OCI-LY1 (cell line): ENCODE measurements around the gene POLR2L.

Experiments used
- H2AFZ ChIP-seq: fragments of 200-600 bp; sonication (generic), shearing (Covaris generic); 2 replicates; pipeline ENCODE4 v1.6.0; 2014; ENCODE audit warnings: antibody characterized with exemption, mild to moderate bottlenecking, low read length
- H3F3A ChIP-seq: fragments of 200-600 bp; sonication (generic), shearing (Covaris generic); 2 replicates; pipeline ENCODE4 v1.6.0; 2014; ENCODE audit warnings: mild to moderate bottlenecking, antibody characterized with exemption, low read length, moderate library complexity; ENCODE audit not compliant: insufficient read depth
- H3K27ac ChIP-seq: fragments of 200-600 bp; sonication (generic); 2 replicates; pipeline ENCODE4 v1.5.1; 2014; ENCODE audit warnings: low read length, mixed run types, mild to moderate bottlenecking, low read depth; ENCODE audit not compliant: poor library complexity, severe bottlenecking
- H3K27me3 ChIP-seq: fragments of 200-600 bp; sonication (generic); 2 replicates; pipeline ENCODE4 v1.6.0; 2014; ENCODE audit warnings: antibody characterized with exemption, mild to moderate bottlenecking, low read length, moderate library complexity; ENCODE audit not compliant: insufficient read depth
- H3K36me3 ChIP-seq: fragments of 200-600 bp; sonication (generic); 2 replicates; pipeline ENCODE4 v1.6.1; 2014; ENCODE audit warnings: mild to moderate bottlenecking, antibody characterized with exemption, low read length, moderate library complexity, mixed read lengths; ENCODE audit not compliant: insufficient read depth
- H3K4me1 ChIP-seq: fragments of 200-600 bp; sonication (generic); 2 replicates; pipeline ENCODE4 v1.5.1; 2014; ENCODE audit warnings: mild to moderate bottlenecking, low read length, moderate library complexity; ENCODE audit not compliant: insufficient read depth, severe bottlenecking
- H3K4me2 ChIP-seq: fragments of 200-600 bp; sonication (generic), shearing (Covaris generic); 2 replicates; pipeline ENCODE4 v1.6.1; 2014; ENCODE audit warnings: low read length
- H3K4me3 ChIP-seq: fragments of 200-600 bp; sonication (generic); 2 replicates; pipeline ENCODE4 v1.5.1; 2014; ENCODE audit warnings: low read length, low read depth, mild to moderate bottlenecking, mixed read lengths; ENCODE audit not compliant: poor library complexity, severe bottlenecking
- H3K79me2 ChIP-seq: fragments of 200-600 bp; shearing (Covaris generic); 2 replicates; pipeline ENCODE4 v1.6.1; 2016; ENCODE audit warnings: mixed run types, low read length, mixed read lengths; ENCODE audit not compliant: insufficient read depth
- H3K9ac ChIP-seq: fragments of 200-600 bp; sonication (generic), shearing (Covaris generic); 2 replicates; pipeline ENCODE4 v1.6.1; 2014; ENCODE audit warnings: mild to moderate bottlenecking, low read length, mixed read lengths
- H3K9me2 ChIP-seq: fragments of 200-600 bp; sonication (generic), shearing (Covaris generic); 2 replicates; pipeline ENCODE4 v1.6.1; 2014; ENCODE audit warnings: low read depth, mild to moderate bottlenecking, low read length, mixed read lengths
- H3K9me3 ChIP-seq: fragments of 200-600 bp; shearing (Covaris generic); 2 replicates; pipeline ENCODE4 v1.6.1; 2014; ENCODE audit warnings: low read length, mixed read lengths
- H4K20me1 ChIP-seq: fragments of 200-600 bp; sonication (generic), shearing (Covaris generic); 2 replicates; pipeline ENCODE4 v1.6.0; 2016; ENCODE audit warnings: mild to moderate bottlenecking, low read length; ENCODE audit not compliant: insufficient read depth
- EZH2 ChIP-seq: fragments of 200-600 bp; sonication (generic), shearing (Covaris generic); IDR thresholded peaks from 2 replicates; pipeline ENCODE4 v1.8.0; 2017; ENCODE audit warnings: borderline replicate concordance, mixed run types, mild to moderate bottlenecking, antibody characterized with exemption, low read length, moderate library complexity, mixed read lengths
- TF ChIP-seq, protein P1 (sequence below): fragments of 200-600 bp; sonication (generic), shearing (Covaris generic); IDR thresholded peaks from 2 replicates; pipeline ENCODE4 v1.5.1; 2017; ENCODE audit warnings: mild to moderate bottlenecking, antibody characterized with exemption, low read length, moderate library complexity, mixed read lengths

The POLR2L gene

DNA sequence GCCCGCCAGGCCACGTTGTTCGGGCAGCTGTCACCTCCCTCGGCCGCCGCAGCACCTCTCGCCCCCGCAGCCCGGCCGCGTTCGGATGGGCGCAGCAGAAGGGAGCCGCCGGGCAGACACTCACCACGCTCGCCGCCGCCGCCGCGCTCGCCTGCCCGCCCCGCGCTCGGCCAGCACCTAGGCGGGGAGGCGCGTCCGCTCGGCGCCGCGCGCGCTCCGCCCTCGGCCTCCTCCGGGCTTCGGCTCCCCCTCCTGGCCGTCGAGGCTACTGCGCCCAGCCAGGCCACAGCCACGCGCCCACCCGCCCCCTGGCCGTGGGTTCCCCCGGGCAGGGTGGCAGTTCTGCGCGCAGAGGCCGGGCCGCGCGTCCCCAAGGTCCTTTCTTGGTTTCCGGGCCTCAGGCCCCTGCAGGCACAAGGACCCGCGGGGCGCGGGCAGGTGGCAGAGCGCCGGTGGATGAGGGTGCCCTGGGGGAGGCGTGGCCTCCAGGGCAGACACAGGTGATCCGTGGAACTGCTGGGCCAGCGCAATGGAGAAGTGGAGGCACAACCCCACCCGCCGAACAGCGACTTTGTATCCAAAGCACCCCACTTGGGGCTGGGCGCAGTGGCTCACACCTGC lies 44.1 kb downstream of the POLR2L start, which contains the start of gene SLC25A22:
TSS of gene SLC25A22 (minus strand) at position 189 of the 621 bp plus-strand sequence. CDS start 3,275 bp downstream, outside the sequence.
- peaks cover 42% of the 10 kb centered on the region for H3K36me3 ChIP-seq

DNA sequence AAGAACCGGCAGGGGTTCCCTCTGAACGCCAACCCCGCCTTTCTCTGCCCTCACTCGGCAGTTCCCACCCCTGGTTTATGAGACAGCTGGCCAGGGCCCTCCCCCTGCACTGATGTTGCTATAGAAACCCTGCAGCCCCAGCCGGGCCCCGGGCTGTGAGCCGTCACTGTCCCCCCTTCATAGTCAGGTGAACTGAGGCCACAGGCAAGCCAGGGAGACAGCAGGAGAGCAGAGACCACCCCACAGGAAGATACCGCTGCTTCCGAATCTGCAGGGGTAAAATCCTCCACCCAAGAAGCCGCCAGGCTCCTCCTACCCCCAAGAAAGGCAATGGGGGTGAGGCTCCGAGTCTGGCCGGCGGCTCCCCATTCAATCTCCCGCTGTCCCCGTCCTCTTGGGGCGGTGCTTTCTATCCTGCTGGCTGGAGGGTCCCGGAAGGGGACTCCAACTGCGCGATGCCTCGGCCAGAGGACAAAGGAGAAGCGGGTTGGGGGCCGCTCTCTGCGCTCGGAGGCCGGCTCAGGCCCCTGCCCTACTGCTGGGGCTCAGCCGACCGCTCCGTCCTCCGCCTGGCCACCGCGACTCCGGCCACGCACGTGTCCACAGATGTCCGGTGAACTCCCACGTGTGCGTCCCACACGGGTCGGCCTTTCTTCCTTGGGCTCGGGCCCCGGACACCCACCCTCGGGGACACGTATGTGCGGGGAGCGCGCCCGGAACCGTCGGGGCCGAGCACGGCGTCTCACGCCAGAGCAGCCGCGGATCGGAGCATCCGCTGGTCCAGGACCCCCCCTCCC lies 44.8 kb downstream of the POLR2L start:
- Histone ChIP-seq H4K20me1 (no peaks in the 10 kb centered on the region), H3K9ac (peak overlapping the region; percentile 83), H3F3A (no peaks in the 10 kb centered on the region), H3K79me2 (no peaks in the 10 kb centered on the region), H3K4me2 (peak overlapping the region; percentile 97), H3K9me3 (no peaks in the 10 kb centered on the region), H3K9me2 (no peaks in the 10 kb centered on the region), H3K27ac (peak overlapping the region; percentile 71), H2AFZ (no peak overlapping the region), H3K36me3 (peaks cover 35% of the 10 kb centered on the region), H3K4me1 (peaks cover 23% of the 10 kb centered on the region), H3K27me3 (no peaks in the 10 kb centered on the region), H3K4me3 (peak overlapping the region; percentile 86)
- TF ChIP-seq, protein P1, sequence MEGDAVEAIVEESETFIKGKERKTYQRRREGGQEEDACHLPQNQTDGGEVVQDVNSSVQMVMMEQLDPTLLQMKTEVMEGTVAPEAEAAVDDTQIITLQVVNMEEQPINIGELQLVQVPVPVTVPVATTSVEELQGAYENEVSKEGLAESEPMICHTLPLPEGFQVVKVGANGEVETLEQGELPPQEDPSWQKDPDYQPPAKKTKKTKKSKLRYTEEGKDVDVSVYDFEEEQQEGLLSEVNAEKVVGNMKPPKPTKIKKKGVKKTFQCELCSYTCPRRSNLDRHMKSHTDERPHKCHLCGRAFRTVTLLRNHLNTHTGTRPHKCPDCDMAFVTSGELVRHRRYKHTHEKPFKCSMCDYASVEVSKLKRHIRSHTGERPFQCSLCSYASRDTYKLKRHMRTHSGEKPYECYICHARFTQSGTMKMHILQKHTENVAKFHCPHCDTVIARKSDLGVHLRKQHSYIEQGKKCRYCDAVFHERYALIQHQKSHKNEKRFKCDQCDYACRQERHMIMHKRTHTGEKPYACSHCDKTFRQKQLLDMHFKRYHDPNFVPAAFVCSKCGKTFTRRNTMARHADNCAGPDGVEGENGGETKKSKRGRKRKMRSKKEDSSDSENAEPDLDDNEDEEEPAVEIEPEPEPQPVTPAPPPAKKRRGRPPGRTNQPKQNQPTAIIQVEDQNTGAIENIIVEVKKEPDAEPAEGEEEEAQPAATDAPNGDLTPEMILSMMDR = no peak
- no peak for TF ChIP-seq EZH2

More for the DNA sequence above, 44.1 kb downstream of the POLR2L start, which contains the start of gene SLC25A22:
- no peak within 1 kb of the TSS for H2AFZ ChIP-seq
- no peaks in the 10 kb centered on the region for H3K9me2 ChIP-seq
- TF ChIP-seq, protein P1 = peak; percentile 68
- TF ChIP-seq EZH2 = no peak
- peak within 1 kb of the TSS; percentile 83 for H3K9ac ChIP-seq
- peak within 1 kb of the TSS; percentile 86 for H3K4me3 ChIP-seq
- H3K4me2 ChIP-seq = peak within 1 kb of the TSS; percentile 97
- no peaks in the 10 kb centered on the region for H3K9me3 ChIP-seq
- no peaks in the 10 kb centered on the region for H3K27me3 ChIP-seq
- H3K27ac ChIP-seq = peak within 1 kb of the TSS; percentile 71
- no peaks in the 10 kb centered on the region for H3K79me2 ChIP-seq
- H4K20me1 ChIP-seq = no peaks in the 10 kb centered on the region
- H3F3A ChIP-seq = no peaks in the 10 kb centered on the region
- H3K4me1 ChIP-seq = peaks cover 24% of the 10 kb centered on the region

DNA sequence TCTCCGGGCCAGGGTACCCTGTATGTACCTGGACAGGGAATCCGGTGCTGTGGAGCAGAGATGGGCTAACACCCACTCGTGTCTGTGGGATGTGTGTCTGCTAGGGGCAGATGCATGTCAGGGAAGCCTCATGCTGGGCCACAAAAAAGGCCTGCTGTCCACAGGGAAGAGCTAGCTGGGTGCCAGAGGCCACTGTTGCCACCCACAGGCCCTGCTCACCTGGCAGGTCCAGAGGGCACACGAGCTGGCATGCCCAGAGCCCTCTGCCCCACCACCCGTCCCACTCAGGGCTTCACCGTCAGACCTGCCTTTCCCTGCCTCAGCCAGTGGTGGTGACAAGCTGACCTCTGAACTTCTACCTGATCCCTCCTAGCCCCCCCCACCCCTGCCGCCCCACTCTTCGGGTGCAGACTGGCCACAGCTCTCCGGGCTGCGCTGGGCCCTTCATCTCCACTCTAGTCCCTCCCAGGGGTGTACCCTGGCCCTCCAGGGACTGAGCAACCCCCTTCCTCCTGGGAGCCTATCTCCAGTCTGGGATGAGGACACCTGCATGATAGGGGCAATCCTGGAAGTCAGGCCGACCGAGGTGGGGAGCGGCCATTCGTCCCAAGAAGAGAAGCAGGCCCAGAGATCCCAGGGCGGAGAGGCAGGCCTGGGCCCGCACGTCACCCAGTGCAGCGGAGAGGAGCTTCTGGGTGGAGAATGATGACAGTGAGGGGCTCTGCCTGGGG lies 45.6 kb downstream of the POLR2L start:
- Histone ChIP-seq H4K20me1 (no peaks in the 10 kb centered on the region), H3K27ac (peak overlapping the region; percentile 71), H3K4me2 (peak overlapping the region; percentile 97), H2AFZ (no peak overlapping the region), H3K4me1 (peaks cover 23% of the 10 kb centered on the region), H3K27me3 (no peaks in the 10 kb centered on the region), H3F3A (no peaks in the 10 kb centered on the region), H3K9ac (peak overlapping the region; percentile 83), H3K9me2 (no peaks in the 10 kb centered on the region), H3K9me3 (no peaks in the 10 kb centered on the region), H3K4me3 (peak overlapping the region; percentile 86), H3K36me3 (peaks cover 28% of the 10 kb centered on the region; the same call in 1 of the 2 replicates), H3K79me2 (no peaks in the 10 kb centered on the region)
- no peak for TF ChIP-seq EZH2
- TF ChIP-seq, protein P1 = no peak
